Aorta (tissue), 5 donors: ENCODE data around the gene WDR93. TPM values are rescaled to one million over a fixed set of nuclear protein-coding genes. Genes with fewer than 3 reads are reported as not detected.

ENCODE experiments used
- ATAC-seq: fragments of 200-7000 bp; cut with Tn5 transposase; one replicate; pipeline ENCODE4 v1.9.1; 2022; ENCODE audit warnings: moderate library complexity; ENCODE audit not compliant: low FRiP score
- DNase-seq, 2 donors: peaks; one replicate each; pipeline ENCODE4 v3.0.0-alpha.2; 2020
- H3K27ac ChIP-seq, 2 donors: one replicate each; pipeline ENCODE4 v1.5.1; 2013; ENCODE audit warnings: low read length in 2 of 2, mild to moderate bottlenecking in 2 of 2, moderate library complexity in 2 of 2, control low read depth in 1 of 2, inconsistent platforms in 1 of 2, low read depth in 1 of 2
- H3K27me3 ChIP-seq, 2 donors: one replicate each; pipeline ENCODE4 v1.6.1; 2013; ENCODE audit warnings: control low read depth in 1 of 2, low read length in 1 of 2, mild to moderate bottlenecking in 1 of 2, moderate library complexity in 1 of 2; ENCODE audit not compliant: insufficient read depth in 2 of 2, control insufficient read depth in 1 of 2
- H3K36me3 ChIP-seq, 2 donors: one replicate each; pipeline ENCODE4 v1.6.1; 2013; ENCODE audit warnings: control low read depth in 1 of 2, low read length in 1 of 2, mild to moderate bottlenecking in 1 of 2; ENCODE audit not compliant: insufficient read depth in 2 of 2, control insufficient read depth in 1 of 2
- H3K4me1 ChIP-seq, 2 donors: one replicate each; pipeline ENCODE4 v1.6.1; 2013; ENCODE audit warnings: low read length in 2 of 2, control low read depth in 1 of 2, mild to moderate bottlenecking in 1 of 2, moderate library complexity in 1 of 2; ENCODE audit not compliant: insufficient read depth in 2 of 2, control insufficient read depth in 1 of 2
- H3K4me3 ChIP-seq, 2 donors: one replicate each; pipeline ENCODE4 v1.5.1; 2013; ENCODE audit warnings: low read length in 2 of 2, control low read depth in 1 of 2, mild to moderate bottlenecking in 1 of 2
- H3K9me3 ChIP-seq: one replicate; pipeline ENCODE4 v1.6.1; 2013; ENCODE audit warnings: mild to moderate bottlenecking, low read length; ENCODE audit not compliant: control insufficient read depth
- WGBS, 2 donors: extraction: QIAGEN DNeasy Blood & Tissue Kit; methylation state at CpG; one replicate each; pipeline ENCODE4 v1.1.7; 2013; 5-methylcytosine and 5-hydroxymethylcytosine counted together
- intact Hi-C, 2 donors: fragments of 100-400 bp; cut with DNase I; formaldehyde crosslinking; loops; one replicate each; pipeline versions ENCODE4 v1.14.2 to v1.15.0; 2022
- polyA plus RNA-seq, 2 donors: library from polyadenylated mRNA; stranded (reverse); fragments of 200-250 nt; gene quantifications; one replicate each; pipeline ENCODE4 v1.2.3, GENCODE V29; 2013
- total RNA-seq, 2 donors: library from RNA; stranded (reverse); fragmentation: NEBNext Ultra II Directional; extraction: Animal tissue kit (Norgen Biotek cat#: 25700); gene quantifications; one replicate each; pipeline ENCODE4 v1.2.1, GENCODE V29; 2021
- donor health status: healthy with polysubstance abuse.
- donor health status: Bipolar disorder and iron deficiency.
- donor health status: DM: no; HTN: no; CAD: no.
- donor health status: DM: no; HTN: no; CAD: no.
- donor health status: DM: yes; HTN: yes; CAD: no.

WDR93 gene
- total and polyA plus RNA-seq, 4 donors: 0.84 TPM; not detected in 3

GRCh38 chr15:89753855-89754254 lies 63.2 kb downstream of the WDR93 start:
- Histone ChIP-seq H3K4me3 (no peak overlapping the region), H3K36me3 (no peaks in the 10 kb centered on the region), H3K27me3 (no peaks in the 10 kb centered on the region), H3K4me1 (no peaks in the 10 kb centered on the region), H3K27ac (no peak overlapping the region), H3K9me3 (no peaks in the 10 kb centered on the region)
- WGBS, 2 donors: 88 to 93% methylated on average over 7 of the region's 7 CpGs
- ATAC-seq (no peak), DNase-seq (no peak)
- intact Hi-C loops: loop anchor here (5.0 kb wide), 2 partner anchors 83 to 107 kb away; no protein-coding TSS in a partner anchor

- H3K9me3 ChIP-seq: no peaks in the 10 kb centered on the region
- no peak for ATAC-seq
- intact Hi-C loops: loop anchor here (5.0 kb wide), 2 partner anchors 83 to 107 kb away; no protein-coding TSS in a partner anchor
- H3K36me3 ChIP-seq: no peaks in the 10 kb centered on the region
- DNase-seq: no peak
- H3K4me3 ChIP-seq: no peak overlapping the region
- H3K27ac ChIP-seq: no peak overlapping the region
- 66 to 77% methylated on average over 8 of the region's 8 CpGs for WGBS, 2 donors
- H3K27me3 ChIP-seq: no peaks in the 10 kb centered on the region
- H3K4me1 ChIP-seq: no peaks in the 10 kb centered on the region
These were observed 63.9 kb downstream of the WDR93 start for GRCh38 chr15:89754361-89755154.

GRCh38 chr15:89755701-89756100 lies 65.1 kb downstream of the WDR93 start:
- ATAC-seq (no peak), DNase-seq (no peak)
- H3K4me1 ChIP-seq: no peaks in the 10 kb centered on the region
- H3K27ac ChIP-seq: no peak overlapping the region
- H3K9me3 ChIP-seq: no peaks in the 10 kb centered on the region
- no peaks in the 10 kb centered on the region for H3K27me3 ChIP-seq
- intact Hi-C loops: no loop called here
- 91 to 93% methylated on average over 4 of the region's 4 CpGs for WGBS, 2 donors
- H3K4me3 ChIP-seq: no peak overlapping the region
- no peaks in the 10 kb centered on the region for H3K36me3 ChIP-seq

GRCh38 chr15:89756897-89757296 lies 66.3 kb downstream of the WDR93 start:
- H3K36me3 ChIP-seq: no peaks in the 10 kb centered on the region
- intact Hi-C loops: no loop called here
- H3K4me1 ChIP-seq: no peaks in the 10 kb centered on the region
- H3K27me3 ChIP-seq: no peaks in the 10 kb centered on the region
- DNase-seq (no peak), ATAC-seq (no peak)
- H3K27ac ChIP-seq: no peak overlapping the region
- H3K4me3 ChIP-seq: no peak overlapping the region
- whole genome bisulfite sequencing, 2 donors: 75 to 77% methylated on average over 7 of the region's 7 CpGs
- no peaks in the 10 kb centered on the region for H3K9me3 ChIP-seq

- 89 to 91% methylated on average over 8 of the region's 8 CpGs for WGBS, 2 donors
- Histone ChIP-seq H3K9me3 (no peaks in the 10 kb centered on the region), H3K4me1 (no peaks in the 10 kb centered on the region), H3K27ac (no peak overlapping the region), H3K4me3 (no peak overlapping the region), H3K36me3 (no peaks in the 10 kb centered on the region), H3K27me3 (no peaks in the 10 kb centered on the region)
- intact Hi-C loops: no loop called here
- ATAC-seq: no peak
- no peak for DNase-seq
These were observed 67.7 kb downstream of the WDR93 start for GRCh38 chr15:89758283-89758682.

- no peak for ATAC-seq
- intact Hi-C loops: no loop called here
These were observed 68.4 kb downstream of the WDR93 start for GRCh38 chr15:89758981-89759380.

GRCh38 chr15:89759835-89760234 lies 69.2 kb downstream of the WDR93 start:
- no peaks in the 10 kb centered on the region for H3K36me3 ChIP-seq
- ATAC-seq: no peak

More at GRCh38 chr15:89758981-89759380, 68.4 kb downstream of the WDR93 start:
- Histone ChIP-seq H3K36me3 (no peaks in the 10 kb centered on the region), H3K9me3 (no peaks in the 10 kb centered on the region), H3K27me3 (no peaks in the 10 kb centered on the region), H3K4me1 (no peaks in the 10 kb centered on the region), H3K27ac (no peak overlapping the region), H3K4me3 (no peak overlapping the region)
- no peak for DNase-seq
- 90% methylated on average over 8 of the region's 8 CpGs for WGBS, 2 donors

GRCh38 chr15:89760303-89761008 lies 69.8 kb downstream of the WDR93 start:
- H3K36me3 ChIP-seq: no peaks in the 10 kb centered on the region
- H3K9me3 ChIP-seq: no peaks in the 10 kb centered on the region
- intact Hi-C loops: loop anchor here (1.0 to 10.0 kb wide), 3 partner anchors 114 to 314 kb away; no protein-coding TSS in a partner anchor
- ATAC-seq (peak; percentile 91), DNase-seq (peak; percentile 82 to 94)
- 38% methylated on average over 16 of the region's 16 CpGs for WGBS, 2 donors
- H3K4me3 ChIP-seq: no peak overlapping the region
- no peak overlapping the region for H3K27ac ChIP-seq
- no peaks in the 10 kb centered on the region for H3K4me1 ChIP-seq
- H3K27me3 ChIP-seq: no peaks in the 10 kb centered on the region

More at GRCh38 chr15:89759835-89760234, 69.2 kb downstream of the WDR93 start:
- no peak for DNase-seq
- Histone ChIP-seq H3K27ac (no peak overlapping the region), H3K27me3 (no peaks in the 10 kb centered on the region), H3K4me1 (no peaks in the 10 kb centered on the region), H3K9me3 (no peaks in the 10 kb centered on the region), H3K4me3 (no peak overlapping the region)
- intact Hi-C loops: loop anchor here (1.0 to 10.0 kb wide), 3 partner anchors 115 to 315 kb away; no protein-coding TSS in a partner anchor
- whole genome bisulfite sequencing, 2 donors: 92 to 93% methylated on average over 3 of the region's 3 CpGs
